ENCODE data around the gene MSI2.

The MSI2 gene

GRCh38 chr17:57553526-57553925 is 297.2 kb downstream of the MSI2 start:
- Histone ChIP-seq H3K27ac (ENCODE audit: low read depth, low read length) (no peak overlapping the region), H3K9ac (ENCODE audit: low read length) (no peak overlapping the region), H3K27me3 (ENCODE audit: control insufficient read depth, insufficient read depth, low read length) (no peaks in the 10 kb centered on the region), H3K4me1 (ENCODE audit: control insufficient read depth, insufficient read depth, low read length) (peaks cover 3% of the 10 kb centered on the region), H3K36me3 (ENCODE audit: control insufficient read depth, insufficient read depth, low read length) (no peaks in the 10 kb centered on the region), H3K4me3 (ENCODE audit: low read length) (no peak overlapping the region)

- Histone ChIP-seq H3K4me3 (ENCODE audit: low read length) (no peak overlapping the region), H3K4me1 (ENCODE audit: control insufficient read depth, insufficient read depth, low read length) (peaks cover 3% of the 10 kb centered on the region), H3K27ac (ENCODE audit: low read depth, low read length) (no peak overlapping the region), H3K27me3 (ENCODE audit: control insufficient read depth, insufficient read depth, low read length) (no peaks in the 10 kb centered on the region), H3K9ac (ENCODE audit: low read length) (no peak overlapping the region), H3K36me3 (ENCODE audit: control insufficient read depth, insufficient read depth, low read length) (no peaks in the 10 kb centered on the region)
Observed at GRCh38 chr17:57553991-57554825, 297.9 kb downstream of the MSI2 start.

- Histone ChIP-seq H3K4me1 (ENCODE audit: control insufficient read depth, insufficient read depth, low read length) (peaks cover 3% of the 10 kb centered on the region), H3K36me3 (ENCODE audit: control insufficient read depth, insufficient read depth, low read length) (no peaks in the 10 kb centered on the region), H3K27ac (ENCODE audit: low read depth, low read length) (no peak overlapping the region), H3K9ac (ENCODE audit: low read length) (no peak overlapping the region), H3K4me3 (ENCODE audit: low read length) (no peak overlapping the region), H3K27me3 (ENCODE audit: control insufficient read depth, insufficient read depth, low read length) (no peaks in the 10 kb centered on the region)
Observed at GRCh38 chr17:57554826-57555635, 298.7 kb downstream of the MSI2 start.

GRCh38 chr17:57555636-57556175 is 299.4 kb downstream of the MSI2 start:
- H3K36me3 ChIP-seq (ENCODE audit: control insufficient read depth, insufficient read depth, low read length) = no peaks in the 10 kb centered on the region
- no peaks in the 10 kb centered on the region for H3K27me3 ChIP-seq (ENCODE audit: control insufficient read depth, insufficient read depth, low read length)
- H3K27ac ChIP-seq (ENCODE audit: low read depth, low read length) = no peak overlapping the region
- peaks cover 3% of the 10 kb centered on the region for H3K4me1 ChIP-seq (ENCODE audit: control insufficient read depth, insufficient read depth, low read length)
- H3K9ac ChIP-seq (ENCODE audit: low read length) = no peak overlapping the region
- no peak overlapping the region for H3K4me3 ChIP-seq (ENCODE audit: low read length)

DNA sequence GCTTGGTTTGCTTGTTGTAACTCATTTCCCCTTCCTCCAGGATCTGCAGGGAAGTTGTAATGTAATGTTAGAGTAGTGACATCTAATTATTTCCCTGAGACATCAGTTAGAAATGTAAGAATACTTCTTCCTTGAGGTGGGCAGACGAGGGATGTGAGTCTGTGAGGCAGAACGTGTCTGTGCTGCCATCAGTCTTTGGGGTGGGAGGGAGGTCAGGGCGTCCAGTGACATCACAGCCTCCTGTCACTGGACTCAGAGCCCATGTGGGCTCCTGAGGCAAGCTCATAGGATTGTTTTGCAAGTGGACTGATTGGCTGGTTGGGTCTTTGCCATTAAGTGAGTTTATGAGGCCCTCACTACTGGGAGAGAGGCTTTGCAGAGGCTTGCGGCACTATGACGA is 300.0 kb downstream of the MSI2 start:
- Histone ChIP-seq H3K36me3 (ENCODE audit: control insufficient read depth, insufficient read depth, low read length) (no peaks in the 10 kb centered on the region), H3K4me3 (ENCODE audit: low read length) (no peak overlapping the region), H3K4me1 (ENCODE audit: control insufficient read depth, insufficient read depth, low read length) (peaks cover 3% of the 10 kb centered on the region), H3K9ac (ENCODE audit: low read length) (no peak overlapping the region), H3K27ac (ENCODE audit: low read depth, low read length) (no peak overlapping the region), H3K27me3 (ENCODE audit: control insufficient read depth, insufficient read depth, low read length) (no peaks in the 10 kb centered on the region)

DNA sequence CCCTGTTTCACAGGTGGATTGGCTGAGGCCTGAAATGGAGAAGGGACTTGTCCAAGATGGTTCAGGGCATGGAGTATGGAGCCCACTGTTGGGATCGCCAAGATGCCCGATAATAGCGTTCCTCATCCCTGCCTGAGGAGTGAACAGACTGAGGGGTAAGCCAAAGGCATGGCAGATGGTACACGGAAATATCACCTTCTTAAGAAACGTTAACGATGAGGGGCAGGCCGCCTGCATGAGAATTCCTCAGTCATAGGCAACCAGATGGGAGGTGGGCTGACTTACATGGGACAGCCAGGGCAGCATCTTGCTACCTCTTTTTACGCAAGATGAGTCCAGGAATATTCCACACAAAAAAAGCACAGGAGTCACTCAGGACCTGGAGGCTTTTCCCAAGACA is 300.7 kb downstream of the MSI2 start:
- peaks cover 3% of the 10 kb centered on the region for H3K4me1 ChIP-seq (ENCODE audit: control insufficient read depth, insufficient read depth, low read length)
- no peaks in the 10 kb centered on the region for H3K27me3 ChIP-seq (ENCODE audit: control insufficient read depth, insufficient read depth, low read length)
- no peaks in the 10 kb centered on the region for H3K36me3 ChIP-seq (ENCODE audit: control insufficient read depth, insufficient read depth, low read length)
- H3K27ac ChIP-seq (ENCODE audit: low read depth, low read length) = no peak overlapping the region
- H3K4me3 ChIP-seq (ENCODE audit: low read length) = no peak overlapping the region
- no peak overlapping the region for H3K9ac ChIP-seq (ENCODE audit: low read length)

DNA sequence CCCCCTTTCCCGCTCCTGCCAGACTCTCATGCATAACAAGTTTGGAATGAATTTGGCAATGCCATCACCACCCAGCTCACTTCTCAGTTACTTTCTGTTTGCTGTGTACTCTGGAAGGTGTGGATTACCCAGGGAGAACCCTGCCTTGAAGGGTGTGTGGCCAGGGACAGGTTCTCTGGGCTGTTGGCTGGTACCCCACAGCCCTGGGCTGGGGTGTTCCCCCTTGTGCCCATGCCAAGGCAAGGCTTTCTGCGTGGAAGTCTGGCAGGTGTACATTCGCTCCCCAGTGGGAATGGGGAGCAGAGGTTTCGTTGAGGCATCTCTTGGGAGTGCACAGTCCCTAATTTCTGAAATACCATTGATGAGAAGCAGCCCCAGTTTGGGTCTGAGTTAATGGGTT is 301.1 kb downstream of the MSI2 start:
- no peaks in the 10 kb centered on the region for H3K36me3 ChIP-seq (ENCODE audit: control insufficient read depth, insufficient read depth, low read length)
- H3K4me3 ChIP-seq (ENCODE audit: low read length) = no peak overlapping the region
- H3K27me3 ChIP-seq (ENCODE audit: control insufficient read depth, insufficient read depth, low read length) = no peaks in the 10 kb centered on the region
- H3K9ac ChIP-seq (ENCODE audit: low read length) = no peak overlapping the region
- H3K27ac ChIP-seq (ENCODE audit: low read depth, low read length) = no peak overlapping the region
- peaks cover 3% of the 10 kb centered on the region for H3K4me1 ChIP-seq (ENCODE audit: control insufficient read depth, insufficient read depth, low read length)

GRCh38 chr17:57557834-57558681 is 301.7 kb downstream of the MSI2 start:
- Histone ChIP-seq H3K4me3 (ENCODE audit: low read length) (no peak overlapping the region), H3K36me3 (ENCODE audit: control insufficient read depth, insufficient read depth, low read length) (no peaks in the 10 kb centered on the region), H3K27ac (ENCODE audit: low read depth, low read length) (no peak overlapping the region), H3K4me1 (ENCODE audit: control insufficient read depth, insufficient read depth, low read length) (peaks cover 3% of the 10 kb centered on the region), H3K9ac (ENCODE audit: low read length) (no peak overlapping the region), H3K27me3 (ENCODE audit: control insufficient read depth, insufficient read depth, low read length) (no peaks in the 10 kb centered on the region)

DNA sequence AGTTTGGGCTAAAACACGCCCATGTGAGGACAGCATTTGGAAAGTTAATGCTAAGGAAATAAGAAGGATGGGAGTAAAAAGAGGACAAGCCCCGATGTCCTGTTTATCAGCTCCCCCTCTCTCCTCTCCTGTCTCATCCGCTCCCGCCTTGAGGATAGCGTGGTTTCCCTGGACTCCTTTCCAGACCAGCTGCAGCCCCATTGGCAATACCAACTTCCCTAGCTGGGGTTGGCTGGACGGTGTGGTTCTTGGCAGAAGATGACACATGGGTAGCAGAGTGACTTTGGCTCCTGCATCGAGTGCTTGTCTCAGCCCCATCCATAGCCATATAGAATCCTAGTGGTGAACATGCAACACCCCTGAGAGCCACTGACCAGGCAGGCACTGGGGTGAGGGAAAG is 302.9 kb downstream of the MSI2 start:
- no peak overlapping the region for H3K9ac ChIP-seq (ENCODE audit: low read length)
- no peak overlapping the region for H3K4me3 ChIP-seq (ENCODE audit: low read length)
- no peaks in the 10 kb centered on the region for H3K27me3 ChIP-seq (ENCODE audit: control insufficient read depth, insufficient read depth, low read length)
- H3K36me3 ChIP-seq (ENCODE audit: control insufficient read depth, insufficient read depth, low read length) = no peaks in the 10 kb centered on the region
- peaks cover 3% of the 10 kb centered on the region for H3K4me1 ChIP-seq (ENCODE audit: control insufficient read depth, insufficient read depth, low read length)
- no peak overlapping the region for H3K27ac ChIP-seq (ENCODE audit: low read depth, low read length)

DNA sequence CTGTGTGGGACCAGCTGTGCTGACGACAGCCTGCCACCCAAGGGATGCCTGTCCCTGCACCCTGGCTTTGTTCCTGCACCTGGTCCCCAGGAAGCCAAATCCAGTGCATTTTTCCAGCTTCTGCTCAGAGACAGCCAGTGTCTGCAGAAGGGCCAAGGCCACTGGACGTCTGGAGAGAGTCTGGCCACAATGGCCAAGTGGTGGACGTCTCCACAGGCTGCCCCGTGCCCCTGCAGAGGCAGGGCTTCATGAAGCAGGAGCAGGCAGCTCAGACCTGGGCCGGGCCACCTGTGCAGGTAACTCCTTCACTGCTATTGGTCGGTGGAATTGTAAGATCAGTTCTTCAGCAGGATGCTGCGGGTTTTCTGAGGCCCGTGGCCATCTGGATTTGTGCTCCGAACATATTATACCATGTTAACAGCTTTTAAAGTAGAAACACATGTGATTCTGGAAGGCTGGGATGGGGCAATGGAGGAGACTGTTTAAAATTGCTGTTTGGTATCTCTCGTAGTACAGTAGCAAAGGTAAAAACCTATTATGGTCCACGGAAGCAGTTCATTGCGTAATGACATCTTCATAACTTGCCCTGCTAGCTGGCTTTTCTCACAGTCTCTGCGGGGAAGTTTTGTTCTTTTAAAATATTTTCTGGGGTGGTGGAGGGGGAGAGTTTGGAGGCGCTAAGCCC is 303.5 kb downstream of the MSI2 start:
- no peaks in the 10 kb centered on the region for H3K36me3 ChIP-seq (ENCODE audit: control insufficient read depth, insufficient read depth, low read length)
- H3K27ac ChIP-seq (ENCODE audit: low read depth, low read length) = no peak overlapping the region
- no peaks in the 10 kb centered on the region for H3K27me3 ChIP-seq (ENCODE audit: control insufficient read depth, insufficient read depth, low read length)
- peaks cover 3% of the 10 kb centered on the region for H3K4me1 ChIP-seq (ENCODE audit: control insufficient read depth, insufficient read depth, low read length)
- H3K4me3 ChIP-seq (ENCODE audit: low read length) = no peak overlapping the region
- no peak overlapping the region for H3K9ac ChIP-seq (ENCODE audit: low read length)

DNA sequence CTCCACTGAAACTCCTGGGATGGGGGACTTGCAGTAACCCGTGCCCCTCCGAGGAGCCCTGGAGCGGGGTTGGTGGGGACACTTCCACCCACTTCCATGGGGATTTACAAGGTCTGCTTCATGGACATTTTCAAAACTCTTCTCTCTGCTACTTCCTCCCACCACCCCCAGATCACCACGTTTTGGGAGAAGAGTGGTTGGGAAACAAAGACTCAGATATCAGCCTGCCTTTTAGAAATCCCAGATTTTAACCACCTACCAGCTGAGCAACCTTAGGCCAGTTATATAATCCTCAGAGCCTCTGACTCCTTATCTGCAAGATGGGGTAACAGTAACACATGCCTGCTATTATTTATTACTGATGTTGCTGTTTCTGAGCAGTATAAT is 304.0 kb downstream of the MSI2 start:
- Histone ChIP-seq H3K4me3 (ENCODE audit: low read length) (no peak overlapping the region), H3K4me1 (ENCODE audit: control insufficient read depth, insufficient read depth, low read length) (peaks cover 3% of the 10 kb centered on the region)

More for the DNA sequence above, 304.0 kb downstream of the MSI2 start:
- Histone ChIP-seq H3K9ac (ENCODE audit: low read length) (no peak overlapping the region), H3K36me3 (ENCODE audit: control insufficient read depth, insufficient read depth, low read length) (no peaks in the 10 kb centered on the region), H3K27me3 (ENCODE audit: control insufficient read depth, insufficient read depth, low read length) (no peaks in the 10 kb centered on the region), H3K27ac (ENCODE audit: low read depth, low read length) (no peak overlapping the region)
